ENCODE data around the gene PGS1. TPM values are rescaled to one million over a fixed set of nuclear protein-coding genes. Genes with fewer than 3 reads are reported as not detected.
A peak's percentile ranks its signal among the peaks of the same experiment; 100 is the strongest.

The PGS1 gene
- polyA plus RNA-seq, 3 donors from 2014 or later, result 17.0 to 27.5 (median 27.2) TPM

- H3K27me3 Mint-ChIP-seq (ENCODE audit: low read depth in 3 of 3), result peaks cover 3 to 6% (median 5%) of the 10 kb centered on the region in 3 donors
- no peak for DNase-seq
- no peaks in the 10 kb centered on the region for H3K9me3 Mint-ChIP-seq
- H3K27ac Mint-ChIP-seq, result no peak overlapping the region
- H3K4me1 Mint-ChIP-seq, result peaks cover 11 to 17% of the 10 kb centered on the region in 2 donors
- no peak overlapping the region for H3K4me3 Mint-ChIP-seq
- no peaks in the 10 kb centered on the region for H3K36me3 Mint-ChIP-seq
Measured at GRCh38 chr17:78362671-78363070, 15.8 kb upstream of the PGS1 start.

- Mint-ChIP-seq H3K4me1 (peaks cover 11 to 12% of the 10 kb centered on the region in 2 donors), H3K27me3 (ENCODE audit: low read depth in 3 of 3) (peaks cover 3 to 5% (median 4%) of the 10 kb centered on the region in 3 donors), H3K27ac (no peak overlapping the region), H3K4me3 (peak overlapping the region in 1 of 5 donors; percentile 35), H3K9me3 (no peaks in the 10 kb centered on the region), H3K36me3 (no peaks in the 10 kb centered on the region)
- DNase-seq, result peak; percentile 32 to 50 (median 40)
Measured at GRCh38 chr17:78364436-78365281, 13.8 kb upstream of the PGS1 start.

- Mint-ChIP-seq H3K4me1 (peaks cover 11 to 12% of the 10 kb centered on the region in 2 donors), H3K36me3 (no peaks in the 10 kb centered on the region), H3K27ac (no peak overlapping the region), H3K9me3 (no peaks in the 10 kb centered on the region), H3K4me3 (no peak overlapping the region), H3K27me3 (ENCODE audit: low read depth in 3 of 3) (peaks cover 3 to 5% (median 4%) of the 10 kb centered on the region in 3 donors)
- no peak for DNase-seq
Measured at GRCh38 chr17:78365561-78366108, 12.8 kb upstream of the PGS1 start.

GRCh38 chr17:78366109-78366848 is 12.2 kb upstream of the PGS1 start:
- peaks cover 6 to 11% of the 10 kb centered on the region in 2 donors for H3K4me1 Mint-ChIP-seq
- H3K27ac Mint-ChIP-seq, result no peak overlapping the region
- H3K36me3 Mint-ChIP-seq, result no peaks in the 10 kb centered on the region
- H3K4me3 Mint-ChIP-seq, result no peak overlapping the region
- DNase-seq, result no peak
- H3K9me3 Mint-ChIP-seq, result no peaks in the 10 kb centered on the region
- peaks cover 3 to 5% (median 4%) of the 10 kb centered on the region in 3 donors for H3K27me3 Mint-ChIP-seq (ENCODE audit: low read depth in 3 of 3)

- H3K36me3 Mint-ChIP-seq, result no peaks in the 10 kb centered on the region
- peaks cover 2 to 5% (median 4%) of the 10 kb centered on the region in 3 donors for H3K27me3 Mint-ChIP-seq (ENCODE audit: low read depth in 3 of 3)
- H3K4me1 Mint-ChIP-seq, result peaks cover 6 to 11% of the 10 kb centered on the region in 2 donors
- no peak overlapping the region for H3K4me3 Mint-ChIP-seq
- H3K27ac Mint-ChIP-seq, result no peak overlapping the region
- no peaks in the 10 kb centered on the region for H3K9me3 Mint-ChIP-seq
- no peak for DNase-seq
Measured at GRCh38 chr17:78367193-78367592, 11.3 kb upstream of the PGS1 start.

- DNase-seq, result no peak
- Mint-ChIP-seq H3K9me3 (no peaks in the 10 kb centered on the region), H3K27ac (no peak overlapping the region), H3K27me3 (ENCODE audit: low read depth in 3 of 3) (peaks cover 2 to 9% (median 4%) of the 10 kb centered on the region in 3 donors), H3K4me3 (no peak overlapping the region), H3K4me1 (peaks cover 6 to 11% of the 10 kb centered on the region in 2 donors), H3K36me3 (no peaks in the 10 kb centered on the region)
Measured at GRCh38 chr17:78368348-78368747, 10.1 kb upstream of the PGS1 start.

GRCh38 chr17:78368854-78369495 is 9.5 kb upstream of the PGS1 start:
- Mint-ChIP-seq H3K27ac (no peak overlapping the region), H3K9me3 (no peaks in the 10 kb centered on the region), H3K36me3 (no peaks in the 10 kb centered on the region), H3K27me3 (ENCODE audit: low read depth in 3 of 3) (peaks cover 2 to 9% (median 4%) of the 10 kb centered on the region in 3 donors), H3K4me1 (peaks cover 6 to 11% of the 10 kb centered on the region in 2 donors), H3K4me3 (no peak overlapping the region)
- no peak for DNase-seq

- no peak overlapping the region for H3K4me3 Mint-ChIP-seq
- H3K27ac Mint-ChIP-seq, result no peak overlapping the region
- peaks cover 2 to 3% of the 10 kb centered on the region in 2 donors for H3K4me1 Mint-ChIP-seq
- no peak for DNase-seq
- H3K36me3 Mint-ChIP-seq, result no peaks in the 10 kb centered on the region
- H3K27me3 Mint-ChIP-seq (ENCODE audit: low read depth in 3 of 3), result peaks cover 0 to 7% (median 4%) of the 10 kb centered on the region in 3 donors
- no peaks in the 10 kb centered on the region for H3K9me3 Mint-ChIP-seq
Measured at GRCh38 chr17:78369791-78370381, 8.6 kb upstream of the PGS1 start.

- H3K4me1 Mint-ChIP-seq, result no peaks in the 10 kb centered on the region
- no peak for DNase-seq
- H3K9me3 Mint-ChIP-seq, result no peaks in the 10 kb centered on the region
- H3K4me3 Mint-ChIP-seq, result no peak overlapping the region
- no peaks in the 10 kb centered on the region for H3K36me3 Mint-ChIP-seq
- H3K27me3 Mint-ChIP-seq (ENCODE audit: low read depth in 3 of 3), result peaks cover 0 to 8% (median 4%) of the 10 kb centered on the region in 3 donors
- H3K27ac Mint-ChIP-seq, result no peak overlapping the region
Measured at GRCh38 chr17:78371056-78371455, 7.4 kb upstream of the PGS1 start.

GRCh38 chr17:78372841-78373240 is 5.6 kb upstream of the PGS1 start:
- peaks cover 1 to 8% (median 5%) of the 10 kb centered on the region in 3 donors for H3K27me3 Mint-ChIP-seq (ENCODE audit: low read depth in 3 of 3)
- DNase-seq, result no peak
- no peak overlapping the region for H3K4me3 Mint-ChIP-seq
- no peaks in the 10 kb centered on the region for H3K36me3 Mint-ChIP-seq
- H3K9me3 Mint-ChIP-seq, result no peaks in the 10 kb centered on the region
- H3K4me1 Mint-ChIP-seq, result peaks cover 0 to 1% of the 10 kb centered on the region in 2 donors
- H3K27ac Mint-ChIP-seq, result peak overlapping the region in 1 of 6 donors; percentile 17

- Mint-ChIP-seq H3K4me3 (no peak overlapping the region), H3K36me3 (no peaks in the 10 kb centered on the region), H3K4me1 (peaks cover 5 to 6% of the 10 kb centered on the region in 2 donors), H3K9me3 (no peaks in the 10 kb centered on the region), H3K27me3 (ENCODE audit: low read depth in 3 of 3) (peaks cover 1 to 16% (median 11%) of the 10 kb centered on the region in 3 donors), H3K27ac (no peak overlapping the region)
- DNase-seq, result no peak
Measured at GRCh38 chr17:78374189-78374588, 4.3 kb upstream of the PGS1 start.

GRCh38 chr17:78374631-78375274 is 3.7 kb upstream of the PGS1 start:
- Mint-ChIP-seq H3K36me3 (no peaks in the 10 kb centered on the region), H3K4me3 (no peak overlapping the region), H3K27ac (no peak overlapping the region), H3K9me3 (no peaks in the 10 kb centered on the region), H3K4me1 (peaks cover 9% of the 10 kb centered on the region in 2 donors), H3K27me3 (ENCODE audit: low read depth in 3 of 3) (peaks cover 1 to 19% (median 11%) of the 10 kb centered on the region in 3 donors)
- DNase-seq, result no peak
